ENCODE results near the gene DLAT.

DNA sequence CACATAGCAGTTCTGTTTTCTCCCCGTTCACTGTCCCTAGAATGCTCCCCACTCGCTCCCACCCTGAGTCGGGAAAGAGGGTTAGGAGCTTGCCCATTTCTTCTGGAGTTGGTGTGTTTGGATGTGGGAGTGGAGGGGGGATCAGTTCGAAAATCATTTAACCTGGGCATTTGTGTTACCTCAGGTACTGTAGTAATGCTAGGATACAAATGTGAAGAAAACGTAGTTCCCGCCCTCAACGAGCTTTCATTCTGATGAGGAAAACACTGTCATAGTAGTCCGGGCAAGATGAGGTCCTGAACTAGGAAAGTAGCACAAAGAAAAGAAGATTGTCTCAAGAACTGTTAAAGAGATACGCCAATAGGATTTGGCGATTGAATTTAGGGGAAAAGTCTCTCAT, 62.0 kb downstream of the DLAT start:
- TF ChIP-seq, protein P1, sequence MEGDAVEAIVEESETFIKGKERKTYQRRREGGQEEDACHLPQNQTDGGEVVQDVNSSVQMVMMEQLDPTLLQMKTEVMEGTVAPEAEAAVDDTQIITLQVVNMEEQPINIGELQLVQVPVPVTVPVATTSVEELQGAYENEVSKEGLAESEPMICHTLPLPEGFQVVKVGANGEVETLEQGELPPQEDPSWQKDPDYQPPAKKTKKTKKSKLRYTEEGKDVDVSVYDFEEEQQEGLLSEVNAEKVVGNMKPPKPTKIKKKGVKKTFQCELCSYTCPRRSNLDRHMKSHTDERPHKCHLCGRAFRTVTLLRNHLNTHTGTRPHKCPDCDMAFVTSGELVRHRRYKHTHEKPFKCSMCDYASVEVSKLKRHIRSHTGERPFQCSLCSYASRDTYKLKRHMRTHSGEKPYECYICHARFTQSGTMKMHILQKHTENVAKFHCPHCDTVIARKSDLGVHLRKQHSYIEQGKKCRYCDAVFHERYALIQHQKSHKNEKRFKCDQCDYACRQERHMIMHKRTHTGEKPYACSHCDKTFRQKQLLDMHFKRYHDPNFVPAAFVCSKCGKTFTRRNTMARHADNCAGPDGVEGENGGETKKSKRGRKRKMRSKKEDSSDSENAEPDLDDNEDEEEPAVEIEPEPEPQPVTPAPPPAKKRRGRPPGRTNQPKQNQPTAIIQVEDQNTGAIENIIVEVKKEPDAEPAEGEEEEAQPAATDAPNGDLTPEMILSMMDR (IDR thresholded peaks at IDR 0.05), result no peak
- TF ChIP-seq POLR2A (IDR thresholded peaks at IDR 0.05), result no peak
- TF ChIP-seq EP300 (IDR thresholded peaks at IDR 0.05), result no peak

Measured in tibial nerve (tissue), 4 donors.